HG02938 (cell line): Measurements from ENCODE around the gene OSBPL7.

Source experiments
- ATAC-seq: cut with Tn5 transposase; IDR thresholded peaks from one replicate; pipeline ENCODE4 v1.9.1; 2021; ENCODE audit warnings: mild to moderate bottlenecking, moderate library complexity; ENCODE audit not compliant: unreplicated experiment

The OSBPL7 gene

GRCh38 chr17:47830396-47831002, 8.9 kb upstream of the OSBPL7 start:
- ATAC-seq: no peak

GRCh38 chr17:47829870-47830269, 8.3 kb upstream of the OSBPL7 start:
- no peak for ATAC-seq

- no peak for ATAC-seq
Observed at GRCh38 chr17:47823519-47823918, 1.9 kb upstream of the OSBPL7 start.

- no peak for ATAC-seq
Observed at GRCh38 chr17:47822785-47823184, 1.2 kb upstream of the OSBPL7 start.

- ATAC-seq: no peak
Observed at GRCh38 chr17:47821031-47821423, 567 bp downstream of the OSBPL7 start.

GRCh38 chr17:47820033-47820789, 1.4 kb downstream of the OSBPL7 start:
- ATAC-seq: no peak

- no peak for ATAC-seq
Observed at GRCh38 chr17:47819475-47819874, 2.1 kb downstream of the OSBPL7 start.

- no peak for ATAC-seq
Observed at GRCh38 chr17:47818002-47818695, 3.4 kb downstream of the OSBPL7 start.

- ATAC-seq: no peak
Observed at GRCh38 chr17:47816947-47817346, 4.6 kb downstream of the OSBPL7 start.

- ATAC-seq: no peak
Observed at GRCh38 chr17:47816111-47816735, 5.4 kb downstream of the OSBPL7 start.

- no peak for ATAC-seq
Observed at GRCh38 chr17:47815106-47815918, 6.3 kb downstream of the OSBPL7 start.

GRCh38 chr17:47813512-47814031, 8.0 kb downstream of the OSBPL7 start:
- no peak for ATAC-seq

GRCh38 chr17:47813077-47813476, 8.5 kb downstream of the OSBPL7 start:
- ATAC-seq: no peak

GRCh38 chr17:47812146-47812920, 9.3 kb downstream of the OSBPL7 start:
- ATAC-seq: no peak

- no peak for ATAC-seq
Observed at GRCh38 chr17:47811709-47812108, 9.9 kb downstream of the OSBPL7 start.

- ATAC-seq: no peak
Observed at GRCh38 chr17:47810901-47811635, 10.5 kb downstream of the OSBPL7 start.

- ATAC-seq: no peak
Observed at GRCh38 chr17:47810200-47810821, 11.3 kb downstream of the OSBPL7 start.

GRCh38 chr17:47808830-47809480, 12.6 kb downstream of the OSBPL7 start:
- no peak for ATAC-seq
